Osteoblast (primary cell): Measurements from ENCODE around the gene DPH2. TPM values are rescaled to one million over a fixed set of nuclear protein-coding genes. Genes with fewer than 3 reads are reported as not detected.

Experiments used
- DNase-seq: peaks from one replicate; pipeline ENCODE4 v3.0.0; 2011; ENCODE audit warnings: low spot score, mixed read lengths; ENCODE audit not compliant: insufficient read length; ENCODE audit errors: missing footprints
- H2AFZ ChIP-seq: 2 replicates; pipeline ENCODE4 v1.6.0; 2011; ENCODE audit warnings: mild to moderate bottlenecking, low read length
- H3K27ac ChIP-seq: 2 replicates; pipeline ENCODE4 v1.5.1; 2011; ENCODE audit warnings: mild to moderate bottlenecking, low read depth, low read length, moderate library complexity
- H3K27me3 ChIP-seq: 2 replicates; pipeline ENCODE4 v1.6.0; 2012; ENCODE audit warnings: mild to moderate bottlenecking, control low read depth, inconsistent platforms, low read length, moderate library complexity; ENCODE audit not compliant: insufficient read depth
- H3K36me3 ChIP-seq: 2 replicates; pipeline ENCODE4 v1.5.1; 2011; ENCODE audit warnings: mild to moderate bottlenecking, low read length, control low read depth, moderate library complexity; ENCODE audit not compliant: insufficient read depth
- H3K4me1 ChIP-seq: 2 replicates; pipeline ENCODE4 v1.5.1; 2011; ENCODE audit warnings: mild to moderate bottlenecking, low read length, control low read depth, moderate library complexity; ENCODE audit not compliant: insufficient read depth
- H3K4me2 ChIP-seq: 2 replicates; pipeline ENCODE4 v1.6.0; 2011; ENCODE audit warnings: mild to moderate bottlenecking, low read length; ENCODE audit not compliant: insufficient read depth
- H3K4me3 ChIP-seq: fragments of 200-600 bp; sonication (generic); 3 replicates; pipeline ENCODE4 v1.5.1; 2012; ENCODE audit warnings: mild to moderate bottlenecking, low read length, inconsistent platforms; ENCODE audit not compliant: insufficient read depth
- H3K79me2 ChIP-seq: 2 replicates; pipeline ENCODE4 v1.6.0; 2012; ENCODE audit warnings: mild to moderate bottlenecking, low read length, control low read depth, inconsistent platforms; ENCODE audit not compliant: insufficient read depth
- H3K9me3 ChIP-seq: 2 replicates; pipeline ENCODE4 v1.5.1; 2011; ENCODE audit warnings: low read depth, low read length, control low read depth
- H4K20me1 ChIP-seq: 2 replicates; pipeline ENCODE4 v1.6.0; 2012; ENCODE audit warnings: mild to moderate bottlenecking, low read length, control low read depth; ENCODE audit not compliant: insufficient read depth
- total RNA-seq: library from RNA; depleted of rRNA; stranded (reverse); fragments of >200 nt; gene quantifications from 2 replicates; pipeline ENCODE4 v1.2.3, GENCODE V29; 2012
- TF ChIP-seq, protein P1 (sequence below): IDR thresholded peaks from 2 replicates; pipeline ENCODE4 v1.5.1; 2011; ENCODE audit warnings: mild to moderate bottlenecking, low read depth, low read length, moderate library complexity; ENCODE audit errors: extremely low read depth

Gene DPH2
- total RNA-seq, 1 donor = 15.6 TPM

DNA sequence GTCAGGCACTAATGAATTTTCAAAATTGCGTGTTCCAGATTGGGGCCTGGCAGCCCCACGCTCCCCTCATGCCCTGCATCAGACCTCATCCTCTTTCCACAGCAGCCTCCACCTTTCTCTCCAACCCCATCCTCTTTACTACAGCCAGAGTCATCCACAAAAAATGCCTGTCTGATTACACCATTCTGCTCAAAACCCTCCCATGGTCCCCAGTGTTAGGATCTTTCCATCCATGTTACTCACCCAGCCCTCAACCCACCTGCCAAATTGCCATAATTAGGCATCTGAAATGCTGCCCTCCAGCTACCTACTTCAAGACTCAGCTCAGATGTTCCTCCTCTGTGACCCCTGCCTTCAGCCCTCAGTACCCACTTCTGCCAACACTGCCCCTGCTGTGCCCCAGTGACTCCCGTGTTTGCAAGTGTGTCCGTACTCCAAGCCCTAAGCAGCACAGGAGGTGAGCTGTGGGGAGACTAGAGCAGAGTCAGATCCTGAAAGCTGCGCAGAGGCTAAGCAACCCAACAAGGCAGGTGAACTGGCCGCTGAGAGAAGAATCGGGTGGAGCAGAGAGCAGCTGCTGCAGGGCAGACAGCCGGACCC lies 36.9 kb upstream of the DPH2 start:
- Histone ChIP-seq H3K9me3 (peaks cover 3% of the 10 kb centered on the region), H3K4me1 (peaks cover 20% of the 10 kb centered on the region), H3K4me3 (peak overlapping the region; percentile 69), H3K79me2 (no peaks in the 10 kb centered on the region), H3K27me3 (no peaks in the 10 kb centered on the region), H2AFZ (peak overlapping the region; percentile 24), H3K36me3 (peaks cover 11% of the 10 kb centered on the region), H3K4me2 (peak overlapping the region; percentile 70), H3K27ac (no peak overlapping the region), H4K20me1 (peaks cover 8% of the 10 kb centered on the region)
- DNase-seq = peak; percentile 95
- TF ChIP-seq, protein P1, sequence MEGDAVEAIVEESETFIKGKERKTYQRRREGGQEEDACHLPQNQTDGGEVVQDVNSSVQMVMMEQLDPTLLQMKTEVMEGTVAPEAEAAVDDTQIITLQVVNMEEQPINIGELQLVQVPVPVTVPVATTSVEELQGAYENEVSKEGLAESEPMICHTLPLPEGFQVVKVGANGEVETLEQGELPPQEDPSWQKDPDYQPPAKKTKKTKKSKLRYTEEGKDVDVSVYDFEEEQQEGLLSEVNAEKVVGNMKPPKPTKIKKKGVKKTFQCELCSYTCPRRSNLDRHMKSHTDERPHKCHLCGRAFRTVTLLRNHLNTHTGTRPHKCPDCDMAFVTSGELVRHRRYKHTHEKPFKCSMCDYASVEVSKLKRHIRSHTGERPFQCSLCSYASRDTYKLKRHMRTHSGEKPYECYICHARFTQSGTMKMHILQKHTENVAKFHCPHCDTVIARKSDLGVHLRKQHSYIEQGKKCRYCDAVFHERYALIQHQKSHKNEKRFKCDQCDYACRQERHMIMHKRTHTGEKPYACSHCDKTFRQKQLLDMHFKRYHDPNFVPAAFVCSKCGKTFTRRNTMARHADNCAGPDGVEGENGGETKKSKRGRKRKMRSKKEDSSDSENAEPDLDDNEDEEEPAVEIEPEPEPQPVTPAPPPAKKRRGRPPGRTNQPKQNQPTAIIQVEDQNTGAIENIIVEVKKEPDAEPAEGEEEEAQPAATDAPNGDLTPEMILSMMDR = no peak

DNA sequence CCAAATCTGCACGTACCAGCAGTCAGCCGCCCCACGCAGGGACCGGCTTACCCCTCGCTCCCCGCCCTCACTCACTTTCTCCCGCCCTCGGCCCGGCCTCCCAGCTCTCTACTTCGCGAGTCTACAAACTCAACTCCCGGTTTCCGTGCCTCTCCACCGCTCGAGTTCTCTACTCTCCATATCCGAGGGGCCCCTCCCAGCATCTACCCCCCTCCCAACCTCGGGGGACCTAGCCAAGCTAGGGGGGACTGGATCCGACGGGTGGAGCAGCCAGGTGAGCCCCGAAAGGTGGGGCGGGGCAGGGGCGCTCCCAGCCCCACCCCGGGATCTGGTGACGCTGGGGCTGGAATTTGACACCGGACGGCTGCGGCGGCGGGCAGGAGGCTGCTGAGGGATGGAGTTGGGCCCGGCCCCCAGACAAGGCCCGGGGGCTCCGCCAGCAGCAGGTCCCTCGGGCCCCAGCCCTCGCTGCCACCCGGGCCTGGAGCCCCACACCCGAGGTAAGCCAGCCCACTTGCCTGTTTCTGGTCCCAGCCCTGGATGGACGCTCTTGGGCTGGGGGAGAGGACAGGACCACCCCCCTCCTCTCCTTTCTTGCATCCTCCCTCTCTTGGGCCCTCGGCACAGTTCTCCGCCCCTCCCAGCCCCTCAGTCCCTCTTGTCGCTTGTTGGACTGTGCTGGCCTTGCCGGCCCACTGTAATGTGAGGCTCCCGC lies 36.3 kb upstream of the DPH2 start, which contains the start of gene ARTN:
Gene ARTN, plus strand, starts transcription at position 416 of the 715 bp plus-strand sequence. CDS start 1,856 bp downstream, outside the sequence.
- Histone ChIP-seq H3K4me1 (peaks cover 20% of the 10 kb centered on the region), H3K27ac (no peak within 1 kb of the TSS), H2AFZ (peak within 1 kb of the TSS; percentile 24)

DNA sequence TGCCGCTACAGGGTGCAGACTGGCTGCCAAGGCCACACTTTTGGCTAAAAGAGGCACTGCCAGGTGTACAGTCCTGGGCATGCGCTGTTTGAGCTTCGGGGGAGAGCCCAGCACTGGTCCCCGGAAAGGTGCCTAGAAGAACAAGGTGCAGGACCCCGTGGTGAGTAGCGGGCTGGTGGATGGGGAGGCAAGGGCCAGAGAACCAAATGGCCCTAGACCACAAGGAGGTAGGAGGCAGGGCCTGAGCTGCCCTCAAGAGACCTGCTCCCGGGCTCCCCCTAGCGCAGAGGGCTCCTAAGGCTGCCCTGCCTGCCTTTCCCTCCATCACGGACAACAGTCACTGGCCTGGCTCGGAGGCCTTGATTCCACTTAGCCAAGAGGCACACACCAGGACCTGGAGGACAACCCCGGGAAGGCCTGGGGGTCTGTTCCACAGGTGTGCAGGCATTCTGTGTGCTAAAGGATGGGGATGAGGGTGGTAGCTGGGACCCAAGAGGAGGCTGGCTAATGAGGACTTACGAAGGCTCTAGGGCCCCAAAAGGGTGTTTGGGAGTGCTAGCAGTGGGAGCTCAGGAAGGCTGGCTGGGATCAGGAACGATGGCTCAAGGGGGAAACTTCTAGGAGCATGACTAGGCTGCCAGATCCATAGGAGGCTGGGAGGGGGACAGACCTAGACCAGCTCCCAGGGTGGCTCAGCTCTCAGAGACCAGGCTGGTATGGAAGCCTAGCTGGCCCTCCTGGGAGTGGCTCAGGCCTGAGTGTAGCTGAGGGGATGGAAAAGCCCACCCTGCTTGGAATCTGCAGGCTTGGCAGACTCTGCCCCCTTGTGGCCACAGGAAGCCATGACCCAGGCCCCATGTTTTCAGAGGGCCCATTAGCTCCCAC lies 35.5 kb upstream of the DPH2 start:
- Histone ChIP-seq H4K20me1 (peaks cover 8% of the 10 kb centered on the region), H2AFZ (no peak overlapping the region), H3K27ac (no peak overlapping the region), H3K79me2 (no peaks in the 10 kb centered on the region), H3K9me3 (peaks cover 3% of the 10 kb centered on the region), H3K27me3 (no peaks in the 10 kb centered on the region), H3K4me3 (peak overlapping the region; percentile 69), H3K36me3 (peaks cover 11% of the 10 kb centered on the region), H3K4me1 (peaks cover 20% of the 10 kb centered on the region), H3K4me2 (peak overlapping the region; percentile 70)
- DNase-seq = peak; percentile 98
- TF ChIP-seq, protein P1 = peak; percentile 84

More for the DNA sequence above, 36.3 kb upstream of the DPH2 start, which contains the start of gene ARTN:
- Histone ChIP-seq H3K27me3 (no peaks in the 10 kb centered on the region), H3K36me3 (peaks cover 11% of the 10 kb centered on the region), H3K79me2 (no peaks in the 10 kb centered on the region), H4K20me1 (peaks cover 8% of the 10 kb centered on the region), H3K4me2 (peak within 1 kb of the TSS; percentile 70), H3K4me3 (peak within 1 kb of the TSS; percentile 69), H3K9me3 (peaks cover 3% of the 10 kb centered on the region)
- peak; percentile 94 for DNase-seq
- TF ChIP-seq, protein P1 = no peak
